Measurements from ENCODE around the gene GPC5.

GRCh38 chr13:92743992-92744391 is 1345.6 kb downstream of the GPC5 start:
- no peak for TF ChIP-seq CTCF (IDR thresholded peaks at IDR 0.05)
- TF ChIP-seq POLR2A (IDR thresholded peaks at IDR 0.05): no peak

Measured in ovary (tissue), 3 donors.